Mesodermal cell (in vitro differentiated cells): ENCODE data around the gene SETD6.
"Not testable (repeated sequence)": the region's sequence is repeated elsewhere in the genome, so short reads cannot be mapped to it uniquely, and the experiment has no call there.

Source experiments
- H3K27ac ChIP-seq: 2 replicates; pipeline ENCODE4 v1.7.0; 2013; ENCODE audit warnings: mild to moderate bottlenecking, low read depth, low read length, moderate library complexity; ENCODE audit not compliant: severe bottlenecking
- H3K36me3 ChIP-seq: 2 replicates; pipeline ENCODE4 v1.7.1; 2013; ENCODE audit warnings: mild to moderate bottlenecking, low read length, moderate library complexity; ENCODE audit not compliant: control insufficient read depth, insufficient read depth
- H3K4me1 ChIP-seq: one replicate; pipeline ENCODE4 v1.7.1; 2013; ENCODE audit warnings: mild to moderate bottlenecking, low read length; ENCODE audit not compliant: insufficient read depth, control insufficient read depth, poor library complexity, severe bottlenecking
- H3K4me3 ChIP-seq: 2 replicates; pipeline ENCODE4 v1.7.0; 2013; ENCODE audit warnings: low read length, control low read depth, mild to moderate bottlenecking; ENCODE audit not compliant: insufficient read depth, poor library complexity, severe bottlenecking; ENCODE audit errors: extremely low read depth
- H3K9me3 ChIP-seq: 2 replicates; pipeline ENCODE4 v1.7.1; 2013; ENCODE audit warnings: mild to moderate bottlenecking, low read length, moderate library complexity; ENCODE audit not compliant: control insufficient read depth
- WGBS, 2 experiments: methylation state at CpG; one replicate each; pipeline ENCODE4 v1.1.5; 2013; ENCODE audit warnings: missing lambda C conversion rate in 2 of 2; ENCODE audit not compliant: insufficient coverage in 2 of 2; 5-methylcytosine and 5-hydroxymethylcytosine counted together

Gene SETD6

GRCh38 chr16:58551496-58551895 lies 36.2 kb downstream of the SETD6 start:
- H3K36me3 ChIP-seq, result peaks cover 91% of the 10 kb centered on the region
- H3K27ac ChIP-seq, result no peak overlapping the region
- H3K4me3 ChIP-seq, result no peak overlapping the region
- H3K9me3 ChIP-seq, result no peaks in the 10 kb centered on the region
- 100% methylated on average over 2 of the region's 3 CpGs; no CpG with 5 or more reads in 1 of the 2 experiments for WGBS, 2 experiments
- no peaks in the 10 kb centered on the region for H3K4me1 ChIP-seq

GRCh38 chr16:58556678-58557077 lies 41.4 kb downstream of the SETD6 start:
- Histone ChIP-seq H3K4me1 (no peaks in the 10 kb centered on the region), H3K9me3 (no peaks in the 10 kb centered on the region), H3K4me3 (no peak overlapping the region), H3K36me3 (peaks cover 93% of the 10 kb centered on the region), H3K27ac (no peak overlapping the region)
- WGBS, 2 experiments, result 83% methylated on average over 1 of the region's 2 CpGs; no CpG with 5 or more reads in 1 of the 2 experiments

- Histone ChIP-seq H3K36me3 (peaks cover 90% of the 10 kb centered on the region), H3K9me3 (no peaks in the 10 kb centered on the region), H3K27ac (no peak overlapping the region), H3K4me1 (no peaks in the 10 kb centered on the region), H3K4me3 (no peak overlapping the region)
Measured at GRCh38 chr16:58563235-58563634, 47.9 kb downstream of the SETD6 start.

GRCh38 chr16:58563775-58564174 lies 48.5 kb downstream of the SETD6 start:
- H3K4me1 ChIP-seq, result no peaks in the 10 kb centered on the region
- no CpG with 5 or more reads among the region's 4 CpGs for WGBS, 2 experiments
- no peak overlapping the region for H3K4me3 ChIP-seq
- peaks cover 90% of the 10 kb centered on the region for H3K36me3 ChIP-seq
- H3K9me3 ChIP-seq, result no peaks in the 10 kb centered on the region
- H3K27ac ChIP-seq, result no peak overlapping the region

DNA sequence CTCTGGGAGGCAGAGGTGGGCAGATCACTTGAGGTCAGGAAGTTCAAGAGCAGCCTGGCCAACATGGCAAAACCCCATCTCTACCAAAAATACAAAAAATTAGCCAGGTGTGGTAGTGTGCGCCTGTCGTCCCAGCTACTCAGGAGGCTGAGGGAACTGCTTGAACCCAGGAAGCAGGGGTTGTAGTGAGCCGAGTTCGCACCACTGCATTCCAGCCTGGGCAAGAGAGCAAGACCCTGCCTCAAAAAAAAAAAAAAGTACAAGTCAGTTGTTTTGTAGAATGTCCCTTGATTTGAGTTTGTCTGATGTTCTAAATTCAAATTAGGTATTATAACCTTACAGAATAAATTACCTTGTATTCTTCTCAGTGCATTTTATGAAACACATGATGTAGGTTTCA lies 50.4 kb downstream of the SETD6 start:
- peaks cover 90% of the 10 kb centered on the region for H3K36me3 ChIP-seq
- H3K4me3 ChIP-seq, H3K9me3 ChIP-seq, H3K4me1 ChIP-seq, H3K27ac ChIP-seq: not testable (repeated sequence)
- WGBS, 2 experiments, result 100% methylated on average over 1 of the region's 4 CpGs; no CpG with 5 or more reads in 1 of the 2 experiments
